NCI-H128 (cell line): ENCODE results near the gene TMEM248.
"Not testable (repeated sequence)": the region's sequence is repeated elsewhere in the genome, so short reads cannot be mapped to it uniquely, and the experiment has no call there.

Experiments
- DNase-seq: peaks from one replicate; lab custom pipeline; 2025; ENCODE audit not compliant: unreplicated experiment; lab: John Stamatoyannopoulos, UW

TMEM248 gene

DNA sequence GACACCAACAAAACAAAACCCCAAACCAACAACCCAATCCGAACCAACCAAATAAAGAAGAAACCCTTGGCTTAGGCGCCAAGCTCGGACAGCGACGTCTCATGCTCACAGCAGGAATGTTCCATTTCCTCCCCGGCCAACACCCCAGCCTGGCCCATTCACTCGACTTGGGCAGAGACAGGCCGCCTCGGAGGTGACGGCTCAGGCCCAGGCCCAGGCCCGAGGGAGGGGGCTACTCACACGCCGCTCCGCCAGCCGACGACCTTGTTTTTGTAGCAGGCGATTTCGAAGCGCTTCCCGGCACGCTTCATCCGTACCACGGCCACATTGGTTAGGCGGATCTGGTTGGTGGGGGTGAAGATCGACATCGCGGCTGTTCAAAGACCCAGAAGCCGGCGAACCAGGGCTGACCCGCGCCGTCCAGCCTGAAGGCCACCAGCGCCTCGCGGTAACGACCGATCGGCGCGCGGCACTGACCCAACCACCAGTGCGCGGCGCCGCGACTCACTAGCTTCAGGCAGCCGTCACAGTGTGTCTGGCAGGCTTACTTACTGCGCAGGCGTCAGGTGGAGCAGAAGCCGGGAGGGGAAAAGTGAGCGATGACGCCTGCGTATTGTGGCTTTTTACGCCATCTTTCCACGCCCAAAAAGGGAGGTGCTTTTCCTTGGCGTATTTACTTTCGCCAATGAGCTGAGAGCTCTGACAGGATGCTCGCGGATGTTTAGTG is 74.2 kb downstream of the TMEM248 start, which contains the start of gene SBDS:
Gene SBDS, minus strand, starts transcription at position 537 of the 727 bp plus-strand sequence. Its CDS starts 169 bp downstream, at position 368.
- peak; percentile 98 for DNase-seq

DNA sequence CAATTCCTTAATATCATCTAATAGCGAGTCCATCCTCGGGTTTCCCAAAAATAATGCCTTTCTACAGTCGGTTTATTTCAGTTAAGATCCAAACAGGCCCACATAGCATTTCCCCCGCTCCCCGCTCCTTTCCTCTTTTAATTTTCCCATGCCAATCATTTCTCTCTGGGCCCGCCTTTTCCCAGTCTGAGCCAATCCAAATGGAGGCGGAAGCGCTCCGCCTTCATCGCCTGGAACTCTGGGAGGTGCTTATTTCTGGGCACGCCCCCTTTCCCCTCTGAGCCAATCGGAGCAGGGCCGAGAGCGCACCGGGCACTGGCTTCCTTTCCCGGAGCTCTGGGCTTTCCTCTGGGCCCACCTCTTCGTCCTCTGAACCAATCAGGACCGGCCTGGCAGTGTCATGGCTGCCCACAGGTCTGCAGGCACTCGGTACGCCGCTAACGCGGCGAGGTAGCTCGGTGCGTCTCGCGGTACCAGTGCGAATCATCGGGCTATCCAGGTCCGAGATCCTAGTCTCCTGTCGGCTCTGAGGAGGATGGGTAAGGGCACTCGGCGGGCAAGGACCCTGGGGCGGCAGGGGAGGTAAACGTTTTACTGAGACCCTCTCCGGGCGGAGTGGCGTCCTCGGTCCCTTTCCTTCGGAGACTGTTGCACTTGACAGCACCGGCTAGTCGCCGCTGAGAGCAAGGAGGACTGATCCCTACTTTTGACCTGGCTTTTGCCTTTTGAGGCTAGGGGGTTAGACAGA is 75.6 kb downstream of the TMEM248 start, which contains the start of gene TYW1:
Gene TYW1, plus strand, starts transcription at position 390 of the 748 bp plus-strand sequence. Its CDS starts 146 bp downstream, at position 536.
- DNase-seq = peak; percentile 95

DNA sequence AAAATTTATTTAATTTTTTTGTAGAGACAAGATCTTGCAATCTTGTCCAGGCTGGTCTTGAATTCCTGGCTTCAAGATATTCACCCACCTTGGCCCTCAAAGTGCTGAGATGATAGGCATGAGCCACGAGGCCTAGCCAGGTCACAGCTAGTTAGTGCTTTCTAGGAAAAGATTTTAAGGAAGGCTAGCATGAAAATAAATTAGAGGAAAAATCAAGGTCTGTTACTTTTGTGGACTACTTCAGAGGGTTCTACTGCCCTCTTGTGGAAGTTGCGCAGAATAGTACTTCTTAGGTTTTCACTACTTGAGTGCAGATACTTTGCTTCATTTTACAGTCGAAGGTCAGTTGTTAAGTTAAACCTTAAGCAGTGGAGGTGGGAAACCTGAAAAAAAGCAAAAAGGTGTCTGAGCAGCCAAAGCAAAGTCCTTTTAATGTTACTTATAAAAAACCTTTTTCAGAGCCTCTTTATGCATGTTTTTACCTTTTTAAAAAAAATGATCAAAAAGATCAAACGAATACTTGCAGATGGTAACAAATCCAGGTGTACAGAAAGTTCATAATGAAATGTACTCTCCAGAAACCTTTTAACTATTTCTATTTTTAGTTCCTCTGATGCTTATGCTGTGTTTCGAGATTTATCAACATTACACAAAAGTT is 79.7 kb downstream of the TMEM248 start:
- peak; percentile 21 for DNase-seq

DNA sequence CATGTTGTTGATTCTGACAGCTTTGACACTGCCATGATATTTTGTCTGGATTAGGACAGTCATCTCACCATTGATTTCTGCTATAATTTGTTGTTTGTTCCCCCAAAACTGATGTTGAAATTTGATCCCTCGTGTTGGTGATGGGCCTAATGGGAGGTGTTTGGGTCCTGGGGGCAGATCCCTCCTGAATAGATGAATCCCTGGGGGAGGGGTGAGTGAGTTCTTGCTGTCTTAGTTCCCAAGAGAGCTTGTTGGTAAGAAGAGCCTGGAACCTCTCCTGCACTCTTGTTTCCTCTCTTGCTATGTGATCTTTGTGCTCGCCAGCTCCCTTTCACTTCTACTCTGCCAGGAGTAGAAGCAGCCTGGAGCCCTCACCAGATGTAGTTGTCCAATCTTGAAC is 83.1 kb downstream of the TMEM248 start:
- DNase-seq = not testable (repeated sequence)

DNA sequence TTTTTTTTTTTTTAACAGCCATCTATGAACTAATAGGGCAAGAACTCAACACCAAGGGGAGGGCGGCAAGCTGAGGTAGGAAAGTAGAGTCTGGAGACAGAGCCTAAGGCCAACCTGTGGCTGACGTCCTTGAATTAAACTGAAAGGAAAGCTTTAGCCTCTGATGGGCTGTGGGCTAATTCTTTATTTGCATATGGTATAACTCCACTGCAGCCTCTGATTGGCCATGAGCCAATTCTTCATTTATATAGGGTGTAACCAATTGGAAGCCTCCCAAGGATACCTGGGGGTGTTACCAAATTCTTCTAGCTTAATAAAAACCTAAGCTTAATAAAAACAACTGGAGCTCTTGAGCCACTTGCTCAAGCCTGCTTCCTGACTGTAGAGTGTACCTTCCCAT is 85.9 kb downstream of the TMEM248 start:
- no peak for DNase-seq
